ENCODE data around the gene ARHGAP26.

ARHGAP26 gene

DNA sequence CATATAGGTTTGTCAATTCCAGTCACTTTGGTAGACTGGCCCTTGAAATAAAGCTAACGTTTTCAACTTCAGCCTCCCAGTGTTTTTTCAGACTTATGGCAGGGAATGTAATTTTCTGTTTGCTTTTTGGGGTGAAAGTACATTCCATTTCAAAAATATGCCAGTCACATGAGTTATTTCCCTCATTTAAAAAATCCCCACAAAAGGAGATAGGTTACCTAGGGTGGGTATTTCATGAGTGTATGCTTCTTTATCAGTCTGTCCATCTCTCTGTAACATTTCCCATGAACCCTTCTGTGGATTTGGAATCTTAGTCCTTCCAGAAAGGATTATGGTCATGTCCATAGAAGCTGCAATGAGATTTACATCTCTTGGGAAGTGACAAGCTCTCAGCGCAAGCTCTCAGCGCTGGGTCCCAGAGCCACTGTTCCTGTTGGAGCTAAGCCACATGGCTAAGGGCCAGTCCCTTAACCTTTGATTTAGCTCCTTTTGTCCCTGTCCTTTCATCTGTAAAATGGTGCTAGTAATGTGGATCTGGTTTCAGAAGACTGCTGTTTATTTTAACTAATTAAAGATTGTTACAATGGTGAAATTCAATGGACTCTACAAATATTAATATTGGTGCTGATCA, 338.4 kb downstream of the ARHGAP26 start:
- no peak for TF ChIP-seq CTCF (IDR thresholded peaks at IDR 0.05)
- H3K4me3 ChIP-seq, result no peak overlapping the region
- no peak for DNase-seq (ENCODE audit: low spot score)
- no peak overlapping the region for H3K27ac ChIP-seq

- Histone ChIP-seq H3K27ac (peak overlapping the region in 1 of 2 donors; percentile 33), H3K4me3 (no peak overlapping the region)
- DNase-seq (ENCODE audit: low spot score), result no peak
- no peak for TF ChIP-seq CTCF (IDR thresholded peaks at IDR 0.05)
Observed at GRCh38 chr5:143110591-143110990, 340.4 kb downstream of the ARHGAP26 start.

GRCh38 chr5:143111799-143112198, 341.6 kb downstream of the ARHGAP26 start:
- no peak for TF ChIP-seq CTCF (IDR thresholded peaks at IDR 0.05)
- Histone ChIP-seq H3K27ac (no peak overlapping the region), H3K4me3 (no peak overlapping the region)
- no peak for DNase-seq (ENCODE audit: low spot score)

- Histone ChIP-seq H3K27ac (no peak overlapping the region), H3K4me3 (no peak overlapping the region)
- DNase-seq (ENCODE audit: low spot score), result no peak
- no peak for TF ChIP-seq CTCF (IDR thresholded peaks at IDR 0.05)
Observed at GRCh38 chr5:143113461-143113860, 343.3 kb downstream of the ARHGAP26 start.

DNA sequence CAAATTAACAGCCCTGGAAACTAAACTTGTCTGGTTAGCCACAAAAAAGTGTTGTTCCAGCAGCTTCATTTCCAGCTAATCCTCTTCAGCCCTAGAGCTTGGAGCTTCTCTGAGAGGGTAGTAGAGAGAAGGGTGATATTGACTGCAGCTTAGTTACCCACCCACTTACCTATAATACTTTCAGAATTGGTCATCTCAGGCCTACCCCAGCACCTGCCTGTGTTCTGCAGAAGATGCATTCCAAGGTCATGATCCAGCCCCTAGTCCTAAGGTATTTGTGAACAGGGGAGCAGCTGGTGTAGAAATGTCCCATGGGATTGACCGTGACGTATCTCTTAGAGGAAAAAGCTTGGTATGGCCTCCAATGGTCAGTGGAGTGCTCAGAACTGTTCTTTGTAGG, 344.3 kb downstream of the ARHGAP26 start:
- H3K27ac ChIP-seq, result no peak overlapping the region
- DNase-seq (ENCODE audit: low spot score), result no peak
- H3K4me3 ChIP-seq, result no peak overlapping the region
- TF ChIP-seq CTCF (IDR thresholded peaks at IDR 0.05), result no peak

DNA sequence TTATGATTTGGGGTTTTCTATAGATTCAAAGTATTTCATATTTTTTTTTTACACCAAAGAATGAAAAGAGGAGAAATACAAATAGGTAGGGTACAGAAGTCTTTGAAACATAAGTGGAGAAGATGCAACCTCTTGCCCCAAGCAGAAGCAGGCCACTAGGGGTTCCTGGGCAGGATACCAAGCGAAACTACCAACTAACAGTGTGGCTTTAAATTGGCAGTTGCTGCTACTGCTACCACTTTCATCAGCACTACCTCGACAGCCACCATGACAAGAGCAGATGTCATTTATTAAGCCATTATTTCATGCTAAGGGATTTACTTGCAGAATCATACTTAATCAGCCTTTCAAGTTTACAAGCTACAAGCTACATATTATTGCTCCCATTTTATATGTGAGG, 345.2 kb downstream of the ARHGAP26 start:
- no peak overlapping the region for H3K4me3 ChIP-seq
- no peak for DNase-seq (ENCODE audit: low spot score)

More for the DNA sequence above, 345.2 kb downstream of the ARHGAP26 start:
- H3K27ac ChIP-seq, result no peak overlapping the region
- no peak for TF ChIP-seq CTCF (IDR thresholded peaks at IDR 0.05)
